Measurements from ENCODE around the gene C9orf153. TPM values are rescaled to one million over a fixed set of nuclear protein-coding genes. Genes with fewer than 3 reads are reported as not detected.

Gene C9orf153
- total and polyA plus RNA-seq, 2 experiments from 2014 or later: 0.29 TPM; not detected in 1

- Mint-ChIP-seq H3K4me1 (peaks cover 34% of the 10 kb centered on the region), H3K27ac (peak overlapping the region; percentile 98), H3K9me3 (no peaks in the 10 kb centered on the region; the same call in 2 of the 3 replicates), H3K4me3 (peak overlapping the region; percentile 93), H3K27me3 (ENCODE audit: insufficient read depth, low read depth, poor library complexity) (peaks cover 16% of the 10 kb centered on the region), H3K36me3 (ENCODE audit: low read depth) (peaks cover 7% of the 10 kb centered on the region)
- Histone ChIP-seq H3K4me3 (peak overlapping the region; percentile 84), H3K27ac (ENCODE audit: low read depth) (peak overlapping the region; percentile 96), H3K79me2 (replicated peaks; ENCODE audit: insufficient read depth) (peaks cover 50% of the 10 kb centered on the region), H3K4me2 (peak overlapping the region; percentile 93), H3K9me2 (ENCODE audit: insufficient read depth) (no peaks in the 10 kb centered on the region), H2AFZ (peak overlapping the region; percentile 94), H3F3A (replicated peaks; ENCODE audit: low read depth) (0 out of 2 replicates have a peak, but pooled peaks cover 3% of the 10 kb centered on the region), H3K27me3 (ENCODE audit: insufficient read depth) (no peaks in the 10 kb centered on the region), H3K4me1 (ENCODE audit: insufficient read depth) (peaks cover 5% of the 10 kb centered on the region), H3K36me3 (ENCODE audit: insufficient read depth) (0 out of 2 replicates have a peak, but pooled peaks cover 4% of the 10 kb centered on the region), H4K20me1 (replicated peaks; ENCODE audit: insufficient read depth) (peaks cover 8% of the 10 kb centered on the region; the same call in 1 of the 2 replicates)
- TF ChIP-seq JUNB (IDR thresholded peaks at IDR 0.05; ENCODE audit: unreplicated experiment) (no peak), POLR2AphosphoS5 (IDR thresholded peaks at IDR 0.05; ENCODE audit: low read depth) (peak; percentile 75; the same call in 1 of the 2 replicates), CREB1 (CRISPR knock-in tag; IDR thresholded peaks at IDR 0.05; ENCODE audit: low read depth) (no peak), NANOG (IDR thresholded peaks at IDR 0.05; ENCODE audit: borderline replicate concordance) (no peak), REST (IDR thresholded peaks at IDR 0.05; ENCODE audit: unreplicated experiment) (no peak)
- DNase-seq (ENCODE audit: low spot score): peak; percentile 56
- peak; percentile 41 for ATAC-seq
Observed at GRCh38 chr9:86281593-86282076, 22.2 kb upstream of the C9orf153 start.

GRCh38 chr9:86280580-86280979 lies 21.1 kb upstream of the C9orf153 start:
- Mint-ChIP-seq H3K4me3 (peak overlapping the region; percentile 93), H3K27ac (no peak overlapping the region), H3K27me3 (ENCODE audit: insufficient read depth, low read depth, poor library complexity) (peaks cover 12% of the 10 kb centered on the region), H3K36me3 (ENCODE audit: low read depth) (peaks cover 7% of the 10 kb centered on the region), H3K9me3 (no peaks in the 10 kb centered on the region; the same call in 2 of the 3 replicates), H3K4me1 (peaks cover 29% of the 10 kb centered on the region)
- Histone ChIP-seq H3K4me2 (peak overlapping the region; percentile 93), H3K4me1 (ENCODE audit: insufficient read depth) (peaks cover 5% of the 10 kb centered on the region), H3K79me2 (replicated peaks; ENCODE audit: insufficient read depth) (peaks cover 61% of the 10 kb centered on the region), H3K36me3 (ENCODE audit: insufficient read depth) (0 out of 2 replicates have a peak, but pooled peaks cover 4% of the 10 kb centered on the region), H3K9me2 (ENCODE audit: insufficient read depth) (no peaks in the 10 kb centered on the region), H3K4me3 (peak overlapping the region; percentile 84), H3K27ac (ENCODE audit: low read depth) (no peak overlapping the region), H3K27me3 (ENCODE audit: insufficient read depth) (no peaks in the 10 kb centered on the region), H4K20me1 (replicated peaks; ENCODE audit: insufficient read depth) (peaks cover 8% of the 10 kb centered on the region; the same call in 1 of the 2 replicates), H3F3A (replicated peaks; ENCODE audit: low read depth) (0 out of 2 replicates have a peak, but pooled peaks cover 3% of the 10 kb centered on the region), H2AFZ (no peak overlapping the region)
- no peak for DNase-seq (ENCODE audit: low spot score)
- ATAC-seq: no peak
- TF ChIP-seq CREB1 (CRISPR knock-in tag; IDR thresholded peaks at IDR 0.05; ENCODE audit: low read depth): no peak

- ATAC-seq (no peak), DNase-seq (ENCODE audit: low spot score) (no peak)
- Histone ChIP-seq H3K4me2 (no peak overlapping the region), H4K20me1 (replicated peaks; ENCODE audit: insufficient read depth) (peaks cover 13% of the 10 kb centered on the region), H3K27me3 (ENCODE audit: insufficient read depth) (no peaks in the 10 kb centered on the region), H3K27ac (ENCODE audit: low read depth) (no peak overlapping the region; the same call in 1 of the 2 replicates), H3K79me2 (replicated peaks; ENCODE audit: insufficient read depth) (peaks cover 68% of the 10 kb centered on the region), H3F3A (replicated peaks; ENCODE audit: low read depth) (0 out of 2 replicates have a peak, but pooled peaks cover 3% of the 10 kb centered on the region), H3K4me3 (no peak overlapping the region), H3K4me1 (ENCODE audit: insufficient read depth) (peaks cover 5% of the 10 kb centered on the region), H3K36me3 (ENCODE audit: insufficient read depth) (0 out of 2 replicates have a peak, but pooled peaks cover 4% of the 10 kb centered on the region), H2AFZ (no peak overlapping the region), H3K9me2 (ENCODE audit: insufficient read depth) (no peaks in the 10 kb centered on the region)
- H3K9me3 Mint-ChIP-seq: no peaks in the 10 kb centered on the region; the same call in 2 of the 3 replicates
- peaks cover 30% of the 10 kb centered on the region for H3K4me1 Mint-ChIP-seq
- H3K27ac Mint-ChIP-seq: 0 out of 2 replicates have a peak overlapping the region, but pooled peaks have one; percentile 11
- peaks cover 12% of the 10 kb centered on the region for H3K27me3 Mint-ChIP-seq (ENCODE audit: insufficient read depth, low read depth, poor library complexity)
- H3K36me3 Mint-ChIP-seq (ENCODE audit: low read depth): peaks cover 7% of the 10 kb centered on the region
- H3K4me3 Mint-ChIP-seq: peak overlapping the region; percentile 64
- no peak for TF ChIP-seq ZNF114 (CRISPR knock-in tag; IDR thresholded peaks at IDR 0.05)
- no peak for TF ChIP-seq JUNB (IDR thresholded peaks at IDR 0.05; ENCODE audit: unreplicated experiment)
- TF ChIP-seq ZNF331 (CRISPR knock-in tag; IDR thresholded peaks at IDR 0.05; ENCODE audit: low read depth): no peak
- TF ChIP-seq CREB1 (CRISPR knock-in tag; IDR thresholded peaks at IDR 0.05; ENCODE audit: low read depth): no peak
- TF ChIP-seq NANOG (IDR thresholded peaks at IDR 0.05; ENCODE audit: borderline replicate concordance): no peak
- no peak for TF ChIP-seq EZH2 (IDR thresholded peaks at IDR 0.05; ENCODE audit: low read depth, unreplicated experiment)
- TF ChIP-seq CTCF (conservative IDR thresholded peaks at IDR 0.05; ENCODE audit: low read depth in 2 of 2): no peak
- no peak for TF ChIP-seq STAT1 (IDR thresholded peaks at IDR 0.05; ENCODE audit: unreplicated experiment)
- TF ChIP-seq ETS1 (IDR thresholded peaks at IDR 0.05): no peak
- TF ChIP-seq POLR2AphosphoS5 (IDR thresholded peaks at IDR 0.05; ENCODE audit: low read depth): no peak
- TF ChIP-seq EZH2phosphoT487 (IDR thresholded peaks at IDR 0.05; ENCODE audit: unreplicated experiment): no peak
Observed at GRCh38 chr9:86279839-86280238, 20.4 kb upstream of the C9orf153 start.

All from GM23338 (cell line).